Measurements from ENCODE around the gene SLC30A2. TPM values are rescaled to one million over a fixed set of nuclear protein-coding genes. Genes with fewer than 3 reads are reported as not detected.

Gene SLC30A2
- total and polyA plus RNA-seq, 9 of the 15 experiments (the other 6 are each of a cell fraction or from before 2014, with no cell fraction given) = 0.01 to 0.18 (median 0.06) TPM; not detected in 3

DNA sequence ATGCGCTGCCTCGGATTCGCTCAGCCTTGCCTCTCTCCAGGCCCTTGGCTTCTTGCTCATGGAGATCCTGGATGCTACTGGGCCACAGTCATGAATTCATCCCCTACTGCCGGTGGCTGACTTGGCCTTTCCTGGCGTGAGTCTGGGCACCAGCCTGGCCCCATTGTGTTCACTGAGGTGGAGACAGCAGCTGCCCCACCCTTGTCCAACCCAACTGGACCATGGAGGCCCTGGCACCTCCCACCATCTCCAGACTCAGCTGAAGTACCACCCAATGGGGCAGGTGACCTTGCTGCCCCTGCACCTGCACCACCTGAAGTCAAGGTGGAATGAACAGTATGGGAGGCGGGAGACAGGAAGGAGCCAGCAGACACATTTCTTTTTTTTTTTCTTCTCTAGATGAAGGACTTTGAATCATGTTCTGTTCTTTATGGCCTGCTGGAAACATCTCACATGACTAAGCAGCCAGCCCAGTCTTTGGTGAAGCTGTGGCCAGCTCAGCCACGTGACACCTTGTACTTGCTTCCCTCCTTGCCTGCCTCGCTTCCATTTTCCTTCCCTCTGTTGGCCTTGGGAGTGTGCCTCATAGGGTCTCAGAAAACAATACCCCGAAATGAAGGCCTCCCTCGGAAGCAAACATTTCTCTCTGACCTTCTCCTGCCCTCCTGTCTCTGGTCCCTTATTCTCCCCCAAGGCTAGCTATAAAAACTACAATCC is 3.8 kb upstream of the SLC30A2 start (continued):
- TF ChIP-seq, protein P1, sequence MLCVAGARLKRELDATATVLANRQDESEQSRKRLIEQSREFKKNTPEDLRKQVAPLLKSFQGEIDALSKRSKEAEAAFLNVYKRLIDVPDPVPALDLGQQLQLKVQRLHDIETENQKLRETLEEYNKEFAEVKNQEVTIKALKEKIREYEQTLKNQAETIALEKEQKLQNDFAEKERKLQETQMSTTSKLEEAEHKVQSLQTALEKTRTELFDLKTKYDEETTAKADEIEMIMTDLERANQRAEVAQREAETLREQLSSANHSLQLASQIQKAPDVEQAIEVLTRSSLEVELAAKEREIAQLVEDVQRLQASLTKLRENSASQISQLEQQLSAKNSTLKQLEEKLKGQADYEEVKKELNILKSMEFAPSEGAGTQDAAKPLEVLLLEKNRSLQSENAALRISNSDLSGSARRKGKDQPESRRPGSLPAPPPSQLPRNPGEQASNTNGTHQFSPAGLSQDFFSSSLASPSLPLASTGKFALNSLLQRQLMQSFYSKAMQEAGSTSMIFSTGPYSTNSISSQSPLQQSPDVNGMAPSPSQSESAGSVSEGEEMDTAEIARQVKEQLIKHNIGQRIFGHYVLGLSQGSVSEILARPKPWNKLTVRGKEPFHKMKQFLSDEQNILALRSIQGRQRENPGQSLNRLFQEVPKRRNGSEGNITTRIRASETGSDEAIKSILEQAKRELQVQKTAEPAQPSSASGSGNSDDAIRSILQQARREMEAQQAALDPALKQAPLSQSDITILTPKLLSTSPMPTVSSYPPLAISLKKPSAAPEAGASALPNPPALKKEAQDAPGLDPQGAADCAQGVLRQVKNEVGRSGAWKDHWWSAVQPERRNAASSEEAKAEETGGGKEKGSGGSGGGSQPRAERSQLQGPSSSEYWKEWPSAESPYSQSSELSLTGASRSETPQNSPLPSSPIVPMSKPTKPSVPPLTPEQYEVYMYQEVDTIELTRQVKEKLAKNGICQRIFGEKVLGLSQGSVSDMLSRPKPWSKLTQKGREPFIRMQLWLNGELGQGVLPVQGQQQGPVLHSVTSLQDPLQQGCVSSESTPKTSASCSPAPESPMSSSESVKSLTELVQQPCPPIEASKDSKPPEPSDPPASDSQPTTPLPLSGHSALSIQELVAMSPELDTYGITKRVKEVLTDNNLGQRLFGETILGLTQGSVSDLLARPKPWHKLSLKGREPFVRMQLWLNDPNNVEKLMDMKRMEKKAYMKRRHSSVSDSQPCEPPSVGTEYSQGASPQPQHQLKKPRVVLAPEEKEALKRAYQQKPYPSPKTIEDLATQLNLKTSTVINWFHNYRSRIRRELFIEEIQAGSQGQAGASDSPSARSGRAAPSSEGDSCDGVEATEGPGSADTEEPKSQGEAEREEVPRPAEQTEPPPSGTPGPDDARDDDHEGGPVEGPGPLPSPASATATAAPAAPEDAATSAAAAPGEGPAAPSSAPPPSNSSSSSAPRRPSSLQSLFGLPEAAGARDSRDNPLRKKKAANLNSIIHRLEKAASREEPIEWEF (CRISPR knock-in tag; IDR thresholded peaks at IDR 0.05) = peak; percentile 95
- TF ChIP-seq ZBTB9 (CRISPR knock-in tag; IDR thresholded peaks at IDR 0.05) = peak; percentile 96
- no peak for TF ChIP-seq NFIC (IDR thresholded peaks at IDR 0.05)
- peak; percentile 87 for TF ChIP-seq PTRF (tag; IDR thresholded peaks at IDR 0.05)
- TF ChIP-seq SMAD4 (CRISPR knock-in tag; conservative IDR thresholded peaks at IDR 0.05) = peak; percentile 85
- no peak for TF ChIP-seq GATA2 (CRISPR knock-in tag; IDR thresholded peaks at IDR 0.05)
- no peak for TF ChIP-seq ZNF174 (CRISPR knock-in tag; IDR thresholded peaks at IDR 0.05)
- no peak for TF ChIP-seq NR3C1 (CRISPR knock-in tag; IDR thresholded peaks at IDR 0.05)
- no peak for TF ChIP-seq STAG1 (CRISPR knock-in tag; IDR thresholded peaks at IDR 0.05; ENCODE audit: borderline replicate concordance)
- 0 out of 2 replicates have a peak, but pooled peaks have one; percentile 7 for TF ChIP-seq ILK (tag; IDR thresholded peaks at IDR 0.05; ENCODE audit: borderline replicate concordance, low read depth)
- no peak for TF ChIP-seq POLR3G (IDR thresholded peaks at IDR 0.05; ENCODE audit: extremely low read depth, insufficient read length, insufficient replicate concordance)
- TF ChIP-seq TCFL5 (CRISPR knock-in tag; conservative IDR thresholded peaks at IDR 0.05) = peak; percentile 80
- TF ChIP-seq TCF7L2 (IDR thresholded peaks at IDR 0.05; ENCODE audit: low read depth, low read length) = no peak
- no peak for TF ChIP-seq TCF7 (IDR thresholded peaks at IDR 0.05; ENCODE audit: borderline replicate concordance)
- TF ChIP-seq KLF6 (CRISPR knock-in tag; IDR thresholded peaks at IDR 0.05; ENCODE audit: borderline replicate concordance) = peak; percentile 94; the same call in 1 of the 2 replicates
- no peak for TF ChIP-seq ZC3H8 (IDR thresholded peaks at IDR 0.05)
- peak; percentile 56 for TF ChIP-seq ZBTB12 (CRISPR knock-in tag; IDR thresholded peaks at IDR 0.05)
- TF ChIP-seq ZNF436 (CRISPR knock-in tag; IDR thresholded peaks at IDR 0.05) = no peak
- no peak for TF ChIP-seq ELF1 (tag; IDR thresholded peaks at IDR 0.05)
- TF ChIP-seq ZFP1 (CRISPR knock-in tag; IDR thresholded peaks at IDR 0.05) = no peak
- TF ChIP-seq CEBPG (CRISPR knock-in tag; IDR thresholded peaks at IDR 0.05) = no peak
- TF ChIP-seq CEBPG (tag; conservative IDR thresholded peaks at IDR 0.05 in 1 of 2, IDR thresholded peaks at IDR 0.05 in 1 of 2) = no peak
- TF ChIP-seq KAT8 (IDR thresholded peaks at IDR 0.05; ENCODE audit: low read depth) = no peak
